Neural cell (in vitro differentiated cells): ENCODE measurements around the gene LENG9. TPM values are rescaled to one million over a fixed set of nuclear protein-coding genes. Genes with fewer than 3 reads are reported as not detected.

Source experiments
- H2AFZ ChIP-seq: fragments of 200-600, 300-800 bp; sonication (generic), shearing (Covaris generic); 2 replicates; pipeline ENCODE4 v1.6.0; 2014; ENCODE audit warnings: low read depth, mild to moderate bottlenecking, antibody characterized with exemption, low read length, moderate library complexity
- H3F3A ChIP-seq: fragments of 200-600 bp; shearing (Covaris generic); 2 replicates; pipeline ENCODE4 v1.6.1; 2016; ENCODE audit warnings: mild to moderate bottlenecking, moderate library complexity, mixed read lengths, antibody characterized with exemption, low read length; ENCODE audit not compliant: insufficient read depth, poor library complexity, severe bottlenecking
- H3K27ac ChIP-seq: fragments of 200-600, 300-800 bp; sonication (generic), shearing (Covaris generic); 2 replicates; pipeline ENCODE4 v1.5.1; 2014; ENCODE audit warnings: mild to moderate bottlenecking, low read length, moderate library complexity
- H3K27me3 ChIP-seq: fragments of 300-800, 200-600 bp; sonication (generic), shearing (Covaris generic); 2 replicates; pipeline ENCODE4 v1.6.0; 2014; ENCODE audit warnings: mild to moderate bottlenecking, low read depth, low read length, moderate library complexity; ENCODE audit not compliant: insufficient read depth
- H3K36me3 ChIP-seq: fragments of 300-800, 200-600 bp; sonication (generic), shearing (Covaris generic); 2 replicates; pipeline ENCODE4 v1.5.1; 2014; ENCODE audit warnings: mild to moderate bottlenecking, antibody characterized with exemption, low read length, moderate library complexity; ENCODE audit not compliant: insufficient read depth
- H3K4me2 ChIP-seq: fragments of 300-800, 200-600 bp; sonication (generic), shearing (Covaris generic); 2 replicates; pipeline ENCODE4 v1.6.0; 2014; ENCODE audit warnings: mild to moderate bottlenecking, low read length
- H3K4me3 ChIP-seq: fragments of 300-800, 200-600 bp; sonication (generic), shearing (Covaris generic); 2 replicates; pipeline ENCODE4 v1.5.1; 2014; ENCODE audit warnings: mild to moderate bottlenecking, low read length, moderate library complexity
- H3K79me2 ChIP-seq: fragments of 200-600 bp; shearing (Covaris generic); replicated peaks from 2 replicates; pipeline ENCODE4 v1.6.0; 2014; ENCODE audit warnings: mild to moderate bottlenecking, low read length, moderate library complexity; ENCODE audit not compliant: insufficient read depth
- H3K9ac ChIP-seq: fragments of 300-800, 200-600 bp; sonication (generic), shearing (Covaris generic); 2 replicates; pipeline ENCODE4 v1.6.1; 2016; ENCODE audit warnings: mild to moderate bottlenecking, low read length, mixed read lengths
- H3K9me2 ChIP-seq: fragments of 200-600 bp; shearing (Covaris generic); 2 replicates; pipeline ENCODE4 v1.6.1; 2016; ENCODE audit warnings: mild to moderate bottlenecking, low read length, mixed read lengths; ENCODE audit not compliant: insufficient read depth
- H3K9me3 ChIP-seq: fragments of 200-600, 300-800 bp; sonication (generic), shearing (Covaris generic); 2 replicates; pipeline ENCODE4 v1.6.1; 2016; ENCODE audit warnings: mild to moderate bottlenecking, mixed run types, low read length, moderate library complexity, mixed read lengths
- H4K20me1 ChIP-seq: fragments of 200-600 bp; shearing (Covaris generic); 2 replicates; pipeline ENCODE4 v1.6.1; 2016; ENCODE audit warnings: mild to moderate bottlenecking, mixed run types; ENCODE audit not compliant: insufficient read depth
- CTCF ChIP-seq: fragments of 450-650 bp; IDR thresholded peaks from 2 replicates; pipeline ENCODE4 v1.5.1; 2014; ENCODE audit warnings: antibody characterized with exemption, mild to moderate bottlenecking, moderate library complexity; ENCODE audit not compliant: poor library complexity, severe bottlenecking
- EP300 ChIP-seq: fragments of 450-650 bp; conservative IDR thresholded peaks from 2 replicates; pipeline ENCODE4 v1.6.1; 2014; ENCODE audit warnings: antibody characterized with exemption, mild to moderate bottlenecking, moderate library complexity; ENCODE audit not compliant: poor library complexity, severe bottlenecking
- EZH2 ChIP-seq: fragments of 200-600, 300-800 bp; shearing (Covaris generic), sonication (generic); IDR thresholded peaks from 2 replicates; pipeline ENCODE4 v1.6.1; 2014; ENCODE audit warnings: antibody characterized with exemption, low read length, borderline replicate concordance, mild to moderate bottlenecking; ENCODE audit not compliant: insufficient read depth, poor library complexity, severe bottlenecking
- MXI1 ChIP-seq: fragments of 450-650 bp; conservative IDR thresholded peaks from 2 replicates; pipeline ENCODE4 v1.6.1; 2014; ENCODE audit warnings: antibody characterized with exemption, mild to moderate bottlenecking; ENCODE audit not compliant: poor library complexity, severe bottlenecking
- POLR2AphosphoS5 ChIP-seq: IDR thresholded peaks from 2 replicates; pipeline ENCODE4 v1.6.1; 2012
- RAD21 ChIP-seq: fragments of 450-650 bp; conservative IDR thresholded peaks from 2 replicates; pipeline ENCODE4 v1.6.1; 2014; ENCODE audit warnings: antibody characterized with exemption, mild to moderate bottlenecking, moderate library complexity
- REST ChIP-seq: IDR thresholded peaks from 2 replicates; pipeline ENCODE4 v1.6.1; 2012; ENCODE audit warnings: borderline replicate concordance
- SMC3 ChIP-seq: fragments of 450-650 bp; conservative IDR thresholded peaks from 2 replicates; pipeline ENCODE4 v1.6.1; 2014; ENCODE audit warnings: antibody characterized with exemption, mild to moderate bottlenecking, moderate library complexity; ENCODE audit not compliant: poor library complexity
- TAF1 ChIP-seq: IDR thresholded peaks from 2 replicates; pipeline ENCODE4 v1.6.1; 2012; ENCODE audit warnings: low read depth
- polyA plus RNA-seq: library from polyadenylated mRNA; depleted of rRNA; stranded (reverse); fragments of >200 nt; gene quantifications from 2 replicates; pipeline ENCODE4 v1.2.3, GENCODE V29; 2014

Gene LENG9
- polyA plus RNA-seq, 1 donor from 2014 or later, result 0.58 TPM

GRCh38 chr19:54449701-54450069 lies 13.9 kb downstream of the LENG9 start:
- Histone ChIP-seq H2AFZ (no peak overlapping the region), H3K27ac (peak overlapping the region; percentile 95), H3K27me3 (no peaks in the 10 kb centered on the region), H3K9me2 (no peaks in the 10 kb centered on the region), H3K4me3 (peak overlapping the region; percentile 81), H3F3A (no peaks in the 10 kb centered on the region), H3K9me3 (no peaks in the 10 kb centered on the region), H3K9ac (peak overlapping the region; percentile 91), H3K4me2 (peak overlapping the region; percentile 84), H4K20me1 (peaks cover 12% of the 10 kb centered on the region), H3K79me2 (peaks cover 47% of the 10 kb centered on the region), H3K36me3 (peaks cover 10% of the 10 kb centered on the region)
- TF ChIP-seq EP300 (no peak), REST (no peak), POLR2AphosphoS5 (no peak), TAF1 (no peak)

DNA sequence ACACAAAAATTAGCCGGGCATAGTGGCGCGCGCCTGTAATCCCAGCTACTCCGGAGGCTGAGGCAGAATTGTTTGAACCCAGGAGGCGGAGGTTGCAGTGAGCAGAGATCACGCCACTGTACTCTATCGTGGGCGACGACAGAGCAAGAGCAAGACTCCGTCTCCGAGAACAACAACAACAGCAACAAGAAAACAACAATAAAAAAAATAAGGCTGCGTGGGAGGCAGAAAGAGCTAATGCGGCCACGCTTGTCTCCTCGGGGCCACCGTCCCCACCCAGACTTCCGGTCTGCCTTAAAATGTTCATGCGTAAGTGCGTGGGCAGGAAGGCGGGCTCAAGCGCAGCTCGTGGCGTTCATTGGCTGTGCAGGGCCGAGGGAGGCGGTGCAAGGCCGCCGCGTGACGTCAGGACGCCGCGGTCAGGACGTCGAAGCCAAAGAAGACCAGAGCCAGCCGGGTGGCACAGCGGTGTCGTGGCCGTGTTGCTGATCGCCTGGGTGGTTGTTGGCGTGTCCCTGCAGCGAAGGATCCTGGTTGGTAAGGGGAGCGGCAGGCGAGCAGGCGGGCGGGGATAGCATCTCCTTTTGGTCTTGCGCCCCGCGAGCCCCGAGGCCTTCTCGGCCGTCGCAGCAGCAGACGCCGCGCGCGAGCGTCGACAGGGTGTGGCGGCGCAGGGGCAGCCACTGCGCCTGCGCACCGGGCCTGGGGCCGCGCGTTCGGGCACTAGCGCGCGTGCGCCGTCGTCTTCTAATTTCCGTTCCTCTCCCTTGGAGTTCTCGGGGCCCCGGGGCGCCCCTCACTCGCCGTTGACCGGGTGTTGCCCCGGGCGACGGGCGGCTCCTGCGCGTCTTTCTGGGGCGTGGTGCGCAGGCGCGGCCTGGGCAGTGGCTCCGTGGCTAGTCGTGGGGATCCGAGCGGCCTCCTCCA lies 14.5 kb downstream of the LENG9 start, which contains the start of gene LENG8:
Gene LENG8 (plus strand): TSS at position 426 of the 927 bp plus-strand sequence. CDS start 2,146 bp downstream, outside the sequence.
- H3K9ac ChIP-seq, result peak within 1 kb of the TSS; percentile 91
- peaks cover 47% of the 10 kb centered on the region for H3K79me2 ChIP-seq
- TF ChIP-seq MXI1 (peak; percentile 85), EP300 (peak; percentile 90), POLR2AphosphoS5 (peak; percentile 100), CTCF (no peak), EZH2 (no peak), RAD21 (peak; percentile 40), SMC3 (peak; percentile 31), TAF1 (peak; percentile 64), REST (peak; percentile 83)
- no peaks in the 10 kb centered on the region for H3K9me2 ChIP-seq
- H2AFZ ChIP-seq, result peak within 1 kb of the TSS; percentile 61
- H3K27me3 ChIP-seq, result no peaks in the 10 kb centered on the region
- peak within 1 kb of the TSS; percentile 95 for H3K27ac ChIP-seq
- H4K20me1 ChIP-seq, result peaks cover 12% of the 10 kb centered on the region
- peaks cover 10% of the 10 kb centered on the region for H3K36me3 ChIP-seq
- H3F3A ChIP-seq, result no peaks in the 10 kb centered on the region
- H3K9me3 ChIP-seq, result no peaks in the 10 kb centered on the region
- H3K4me2 ChIP-seq, result peak within 1 kb of the TSS; percentile 88
- H3K4me3 ChIP-seq, result peak within 1 kb of the TSS; percentile 81
